ENCODE results near the gene IL11RA. TPM values are rescaled to one million over a fixed set of nuclear protein-coding genes. Genes with fewer than 3 reads are reported as not detected.

Gene IL11RA
- total RNA-seq, 1 donor from 2014 or later, result 3.5 TPM

- peak in 1 of 2 donors; percentile 38 for DNase-seq (ENCODE audit: low read depth in 2 of 2)
These were observed 1.4 kb downstream of the IL11RA start for GRCh38 chr9:34653151-34654072.

GRCh38 chr9:34654323-34655051, 2.5 kb downstream of the IL11RA start:
- peak in 1 of 2 donors; percentile 25 for DNase-seq (ENCODE audit: low read depth in 2 of 2)

- no peak for DNase-seq (ENCODE audit: low read depth in 2 of 2)
These were observed 3.4 kb downstream of the IL11RA start for GRCh38 chr9:34655394-34655793.

- no peak for DNase-seq (ENCODE audit: low read depth in 2 of 2)
These were observed 5.0 kb downstream of the IL11RA start for GRCh38 chr9:34656992-34657391.

- DNase-seq (ENCODE audit: low read depth in 2 of 2), result no peak
These were observed 6.5 kb downstream of the IL11RA start for GRCh38 chr9:34658461-34658860.

- DNase-seq (ENCODE audit: low read depth in 2 of 2), result no peak
These were observed 7.7 kb downstream of the IL11RA start for GRCh38 chr9:34659592-34660253.

- DNase-seq (ENCODE audit: low read depth in 2 of 2), result no peak
These were observed 10.7 kb downstream of the IL11RA start, which contains the start of gene CCL27 for GRCh38 chr9:34662526-34663302. CCL27 (minus strand) TSS chr9:34662657; CDS start chr9:34662633, 24 bp downstream.

- DNase-seq (ENCODE audit: low read depth in 2 of 2), result no peak
These were observed 11.3 kb downstream of the IL11RA start for GRCh38 chr9:34663303-34663605.

- peak in 1 of 2 donors; percentile 66 for DNase-seq (ENCODE audit: low read depth in 2 of 2)
These were observed 12.5 kb downstream of the IL11RA start for GRCh38 chr9:34664281-34665066.

- DNase-seq (ENCODE audit: low read depth in 2 of 2), result no peak
These were observed 13.0 kb downstream of the IL11RA start for GRCh38 chr9:34665067-34665380.

- DNase-seq (ENCODE audit: low read depth in 2 of 2), result peak; percentile 34 to 87
These were observed 13.6 kb downstream of the IL11RA start for GRCh38 chr9:34665381-34666250.

GRCh38 chr9:34669809-34670562, 18.0 kb downstream of the IL11RA start:
- DNase-seq (ENCODE audit: low read depth in 2 of 2), result no peak

- no peak for DNase-seq (ENCODE audit: low read depth in 2 of 2)
These were observed 19.3 kb downstream of the IL11RA start for GRCh38 chr9:34671307-34671706.

- no peak for DNase-seq (ENCODE audit: low read depth in 2 of 2)
These were observed 22.5 kb downstream of the IL11RA start for GRCh38 chr9:34674440-34674839.

- peak; percentile 60 to 81 for DNase-seq (ENCODE audit: low read depth in 2 of 2)
These were observed 23.2 kb downstream of the IL11RA start for GRCh38 chr9:34675048-34675714.

- no peak for DNase-seq (ENCODE audit: low read depth in 2 of 2)
These were observed 23.9 kb downstream of the IL11RA start for GRCh38 chr9:34675869-34676268.

- DNase-seq (ENCODE audit: low read depth in 2 of 2), result no peak
These were observed 32.2 kb downstream of the IL11RA start for GRCh38 chr9:34684145-34684544.

- DNase-seq (ENCODE audit: low read depth in 2 of 2), result no peak
These were observed 32.8 kb downstream of the IL11RA start for GRCh38 chr9:34684816-34685215.

Measured in dermis microvascular lymphatic vessel endothelial cell (primary cell).